ENCODE results near the gene HOXC9.

- TF ChIP-seq CTCF (IDR thresholded peaks at IDR 0.05) (no peak), ZFX (IDR thresholded peaks at IDR 0.05; ENCODE audit: borderline replicate concordance) (no peak)
Measured at GRCh38 chr12:53952871-53953734, 46.9 kb upstream of the HOXC9 start.

Measured in 22Rv1 (cell line).